GM18520 (cell line): Measurements from ENCODE around the gene C11orf65.

Source experiments
- ATAC-seq: cut with Tn5 transposase; IDR thresholded peaks from one replicate; pipeline ENCODE4 v1.9.1; 2021; ENCODE audit not compliant: unreplicated experiment

The C11orf65 gene

DNA sequence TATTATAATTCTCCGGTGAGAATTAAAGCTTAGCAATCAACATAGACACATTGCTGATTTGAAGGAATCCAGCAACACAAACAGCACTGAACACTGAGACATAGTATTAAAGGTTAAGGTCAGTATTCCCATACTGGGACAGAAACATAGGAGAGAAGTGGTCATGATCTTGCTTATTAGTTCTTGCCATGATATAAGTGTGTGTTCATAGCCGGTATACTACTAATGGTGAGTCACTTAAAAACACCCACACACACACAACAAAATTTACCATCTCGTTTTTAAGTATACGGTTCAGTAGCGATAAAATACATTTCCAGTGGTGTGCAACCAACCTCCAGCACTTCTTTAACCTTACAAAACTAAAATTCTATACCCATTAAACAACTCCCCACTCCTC lies 96.3 kb downstream of the C11orf65 start:
- no peak for ATAC-seq

GRCh38 chr11:108370315-108370714 lies 97.0 kb downstream of the C11orf65 start:
- ATAC-seq = no peak

DNA sequence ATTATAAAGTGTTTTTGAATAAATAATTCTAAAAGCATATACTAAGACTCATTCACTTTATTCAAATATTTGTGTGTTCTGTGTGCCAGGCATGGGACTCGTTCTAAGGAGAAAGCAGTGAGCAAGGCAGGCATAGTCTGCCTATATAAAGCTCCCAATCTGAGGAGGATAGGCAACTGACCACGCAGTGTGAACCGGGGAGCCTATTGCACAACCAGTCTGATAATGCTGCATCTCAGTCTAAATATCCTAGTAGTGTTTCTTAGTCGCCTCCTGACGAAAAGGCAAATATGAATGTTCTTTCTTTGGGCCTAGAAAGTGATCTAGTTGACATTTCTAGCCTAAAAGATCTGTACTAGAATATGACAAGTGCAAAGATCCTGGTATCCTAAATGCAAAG lies 98.3 kb downstream of the C11orf65 start:
- ATAC-seq = no peak

DNA sequence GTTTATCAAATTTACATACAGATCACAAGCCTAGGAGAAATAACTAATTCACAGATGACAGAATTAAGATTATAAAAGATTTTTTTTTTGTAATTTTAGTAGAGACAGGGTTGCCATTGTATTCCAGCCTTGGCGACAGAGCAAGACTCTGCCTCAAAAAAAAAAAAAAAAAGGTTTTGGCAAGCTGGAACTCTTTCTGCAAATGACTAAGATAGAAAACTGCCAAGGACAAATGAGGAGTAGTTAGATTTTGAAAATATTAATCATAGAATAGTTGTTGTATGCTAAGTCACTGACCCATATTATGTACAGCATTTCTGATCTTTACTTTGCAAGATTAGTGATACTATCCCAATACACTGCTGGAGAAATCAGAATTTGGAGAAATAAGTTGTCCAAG lies 99.2 kb downstream of the C11orf65 start:
- ATAC-seq = no peak

DNA sequence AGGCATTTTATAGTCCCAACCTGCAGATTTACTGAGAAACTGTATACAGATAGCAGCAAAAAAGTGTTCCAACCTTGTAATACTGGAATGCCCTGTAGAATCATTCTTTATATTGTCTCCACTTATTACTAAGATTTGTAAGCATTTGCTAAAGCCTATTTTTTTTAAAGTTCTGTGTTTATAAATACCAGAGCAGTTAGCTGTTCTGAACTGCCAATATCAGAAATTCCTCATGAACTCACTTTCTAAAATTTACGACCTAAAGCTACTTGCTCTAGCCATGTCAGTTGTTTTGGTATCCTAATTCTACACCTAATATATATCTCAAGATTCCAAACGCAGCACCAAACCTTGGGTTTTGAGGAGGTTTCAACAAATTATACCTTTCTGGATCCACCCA lies 103.2 kb downstream of the C11orf65 start:
- ATAC-seq = no peak

DNA sequence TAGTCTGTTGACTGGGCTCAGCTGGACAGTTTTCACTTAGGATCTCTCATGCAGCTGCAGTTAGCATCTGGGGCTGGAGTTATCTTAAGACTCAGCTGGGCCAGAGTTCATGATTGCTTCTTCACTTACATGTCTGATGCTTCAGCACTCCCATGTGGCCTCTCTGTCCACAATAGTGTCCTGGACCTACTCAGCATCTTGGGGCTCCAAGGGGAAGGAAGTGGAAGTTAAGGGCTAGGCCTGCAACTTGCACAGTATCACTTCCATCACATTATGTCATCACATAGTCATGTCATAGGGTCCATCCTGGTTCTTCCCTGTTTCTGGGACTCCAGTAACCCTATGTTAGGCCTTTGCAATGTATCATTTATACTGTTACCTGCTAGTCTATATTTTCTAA lies 115.9 kb downstream of the C11orf65 start:
- no peak for ATAC-seq

- no peak for ATAC-seq
Measured at GRCh38 chr11:108346451-108346850, 120.9 kb downstream of the C11orf65 start.

- ATAC-seq = no peak
Measured at GRCh38 chr11:108345767-108346166, 121.6 kb downstream of the C11orf65 start.

GRCh38 chr11:108343714-108344113 lies 123.6 kb downstream of the C11orf65 start:
- ATAC-seq = no peak

- ATAC-seq = no peak
Measured at GRCh38 chr11:108341654-108342053, 125.7 kb downstream of the C11orf65 start.

DNA sequence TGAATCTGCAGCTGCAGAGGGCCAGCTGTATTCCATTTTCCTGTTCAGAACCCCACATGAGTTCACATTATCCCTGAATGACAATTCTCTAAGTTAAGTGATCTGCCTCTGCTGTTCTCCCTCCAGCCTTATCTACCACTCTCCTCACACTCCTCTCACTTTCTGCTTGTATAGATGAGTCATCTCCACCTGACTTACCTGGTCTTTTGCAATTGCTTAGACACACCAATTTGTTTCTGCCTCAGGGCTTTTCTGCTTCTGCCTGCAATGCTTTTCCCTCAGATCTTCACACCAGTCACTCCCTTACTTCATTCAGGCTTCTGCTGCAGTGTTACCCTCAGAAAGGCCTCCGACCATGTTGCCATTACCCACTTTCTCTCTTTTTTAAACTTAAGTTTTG lies 126.4 kb downstream of the C11orf65 start:
- ATAC-seq = no peak

DNA sequence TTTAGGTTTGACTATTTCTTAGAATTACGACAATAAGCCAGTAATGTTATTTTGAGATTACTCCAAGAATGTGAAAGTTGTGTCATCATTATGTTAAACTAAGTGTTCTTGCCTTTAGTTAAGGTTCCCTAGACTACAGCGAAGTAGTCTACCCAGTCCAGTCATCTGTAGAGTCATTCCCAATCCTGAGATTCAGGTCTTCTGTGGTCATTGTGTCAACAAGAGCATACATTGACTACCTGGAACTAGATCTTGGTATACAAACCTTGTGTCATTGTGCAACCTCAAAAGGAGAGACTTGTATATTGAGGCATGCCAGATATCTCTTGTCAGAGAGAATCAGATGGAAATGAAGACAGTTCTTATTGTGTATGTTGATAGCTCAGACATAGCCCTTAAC lies 128.6 kb downstream of the C11orf65 start:
- ATAC-seq = no peak

- no peak for ATAC-seq
Measured at GRCh38 chr11:108333403-108333899, 133.9 kb downstream of the C11orf65 start.
